Measurements from ENCODE around the gene STK40.
A peak's percentile ranks its signal among the peaks of the same experiment; 100 is the strongest.

Gene STK40

DNA sequence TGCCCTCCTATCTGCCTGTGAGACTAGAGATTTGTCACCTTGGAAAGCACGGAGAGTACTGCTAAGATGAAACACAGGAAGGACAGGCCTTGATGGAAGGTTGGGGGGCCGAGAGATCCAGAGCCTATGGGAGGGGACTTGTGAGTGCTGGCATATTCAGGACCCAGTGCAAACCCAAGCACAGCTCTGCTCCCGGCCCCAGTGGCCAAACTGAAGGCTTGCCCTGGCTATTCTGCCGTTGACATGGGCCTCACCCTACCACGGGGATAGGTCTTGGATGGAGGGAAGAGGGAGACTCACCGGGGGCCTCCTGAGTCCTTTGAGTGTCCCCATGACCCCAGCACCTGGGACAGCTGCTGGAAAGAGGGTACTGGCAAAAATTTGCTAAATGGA lies 57.6 kb downstream of the STK40 start:
- DNase-seq (ENCODE audit: low read depth): no peak
- TF ChIP-seq, protein P1, sequence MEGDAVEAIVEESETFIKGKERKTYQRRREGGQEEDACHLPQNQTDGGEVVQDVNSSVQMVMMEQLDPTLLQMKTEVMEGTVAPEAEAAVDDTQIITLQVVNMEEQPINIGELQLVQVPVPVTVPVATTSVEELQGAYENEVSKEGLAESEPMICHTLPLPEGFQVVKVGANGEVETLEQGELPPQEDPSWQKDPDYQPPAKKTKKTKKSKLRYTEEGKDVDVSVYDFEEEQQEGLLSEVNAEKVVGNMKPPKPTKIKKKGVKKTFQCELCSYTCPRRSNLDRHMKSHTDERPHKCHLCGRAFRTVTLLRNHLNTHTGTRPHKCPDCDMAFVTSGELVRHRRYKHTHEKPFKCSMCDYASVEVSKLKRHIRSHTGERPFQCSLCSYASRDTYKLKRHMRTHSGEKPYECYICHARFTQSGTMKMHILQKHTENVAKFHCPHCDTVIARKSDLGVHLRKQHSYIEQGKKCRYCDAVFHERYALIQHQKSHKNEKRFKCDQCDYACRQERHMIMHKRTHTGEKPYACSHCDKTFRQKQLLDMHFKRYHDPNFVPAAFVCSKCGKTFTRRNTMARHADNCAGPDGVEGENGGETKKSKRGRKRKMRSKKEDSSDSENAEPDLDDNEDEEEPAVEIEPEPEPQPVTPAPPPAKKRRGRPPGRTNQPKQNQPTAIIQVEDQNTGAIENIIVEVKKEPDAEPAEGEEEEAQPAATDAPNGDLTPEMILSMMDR (IDR thresholded peaks at IDR 0.05; ENCODE audit: low read depth, low read length, missing control alignments): no peak
- H3K4me3 ChIP-seq (ENCODE audit: low read depth, low read length): no peak overlapping the region

DNA sequence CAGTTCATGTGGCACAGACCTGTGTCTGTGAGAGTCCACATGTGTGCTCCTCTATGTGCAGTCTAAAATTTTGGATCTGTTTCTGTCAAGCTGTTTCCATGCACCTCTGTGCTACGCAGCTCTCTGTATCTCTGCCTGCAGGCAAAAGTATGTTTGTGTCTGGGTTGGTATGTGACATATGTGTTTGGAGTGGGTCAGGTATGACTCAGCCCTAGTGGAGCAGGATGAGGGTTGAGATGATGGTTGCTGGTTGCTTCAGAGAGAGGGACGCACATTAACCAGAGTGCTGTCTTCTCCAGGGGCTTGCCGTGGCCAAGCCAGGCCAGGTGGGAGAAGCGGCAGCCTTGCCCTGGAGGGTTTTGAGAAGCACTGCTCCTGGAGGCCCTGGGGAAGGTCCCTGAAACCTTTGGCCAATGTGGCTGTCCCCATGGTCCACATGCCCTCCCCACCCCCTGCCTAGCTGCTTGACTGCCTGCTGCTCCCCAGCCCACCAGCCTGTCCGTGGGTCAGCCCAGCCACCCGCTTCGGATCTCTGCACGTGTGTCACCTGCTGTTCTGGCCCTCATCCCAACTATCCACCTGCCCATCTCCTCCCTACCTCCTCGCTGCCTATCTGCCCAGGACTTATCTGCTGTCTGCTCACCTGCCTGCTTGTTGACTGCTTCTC lies 58.2 kb downstream of the STK40 start:
- TF ChIP-seq, protein P1 (IDR thresholded peaks at IDR 0.05; ENCODE audit: low read depth, low read length, missing control alignments): no peak
- H3K4me3 ChIP-seq (ENCODE audit: low read depth, low read length): no peak overlapping the region
- no peak for DNase-seq (ENCODE audit: low read depth)

DNA sequence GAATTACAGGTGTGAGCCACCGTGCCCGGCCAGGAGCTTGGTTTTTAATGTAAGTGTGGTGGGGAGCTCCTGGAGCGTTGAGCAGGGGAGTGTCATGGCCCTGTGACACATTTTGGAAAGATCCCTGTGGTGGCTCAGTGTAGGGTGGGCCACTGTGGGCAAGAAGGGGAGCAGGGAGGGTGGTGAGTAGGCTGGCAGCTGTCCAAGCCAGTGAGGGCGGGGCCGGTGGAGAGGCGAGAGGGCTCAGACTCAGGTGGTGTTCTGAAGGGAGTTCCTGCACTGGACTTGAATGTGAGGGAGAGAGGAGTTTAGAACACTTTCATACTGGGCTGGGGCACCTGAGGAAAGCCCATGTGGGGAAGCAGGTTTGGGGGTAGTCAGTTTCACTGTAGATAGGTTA lies 59.2 kb downstream of the STK40 start:
- H3K4me3 ChIP-seq (ENCODE audit: low read depth, low read length): no peak overlapping the region
- TF ChIP-seq, protein P1 (IDR thresholded peaks at IDR 0.05; ENCODE audit: low read depth, low read length, missing control alignments): no peak
- DNase-seq (ENCODE audit: low read depth): no peak

DNA sequence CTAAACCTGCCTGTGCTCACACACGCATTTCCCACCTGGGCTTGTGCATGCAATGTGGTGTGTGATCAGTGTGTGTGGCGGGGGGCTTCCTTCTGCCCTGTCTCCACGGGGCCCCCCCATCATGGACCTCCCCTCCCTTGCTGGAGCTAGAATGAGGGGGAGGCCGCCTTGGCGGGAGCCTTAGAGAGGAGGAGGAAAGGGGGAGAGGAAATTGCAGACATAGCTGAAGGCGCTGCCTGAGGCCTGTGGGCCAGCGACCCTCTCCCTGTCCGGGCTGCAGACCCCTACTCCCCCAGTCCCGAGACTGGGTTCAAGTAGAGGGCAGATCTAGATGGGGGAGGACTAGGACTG lies 61.4 kb downstream of the STK40 start:
- no peak overlapping the region for H3K4me3 ChIP-seq (ENCODE audit: low read depth, low read length)
- TF ChIP-seq, protein P1 (IDR thresholded peaks at IDR 0.05; ENCODE audit: low read depth, low read length, missing control alignments): no peak
- DNase-seq (ENCODE audit: low read depth): no peak

DNA sequence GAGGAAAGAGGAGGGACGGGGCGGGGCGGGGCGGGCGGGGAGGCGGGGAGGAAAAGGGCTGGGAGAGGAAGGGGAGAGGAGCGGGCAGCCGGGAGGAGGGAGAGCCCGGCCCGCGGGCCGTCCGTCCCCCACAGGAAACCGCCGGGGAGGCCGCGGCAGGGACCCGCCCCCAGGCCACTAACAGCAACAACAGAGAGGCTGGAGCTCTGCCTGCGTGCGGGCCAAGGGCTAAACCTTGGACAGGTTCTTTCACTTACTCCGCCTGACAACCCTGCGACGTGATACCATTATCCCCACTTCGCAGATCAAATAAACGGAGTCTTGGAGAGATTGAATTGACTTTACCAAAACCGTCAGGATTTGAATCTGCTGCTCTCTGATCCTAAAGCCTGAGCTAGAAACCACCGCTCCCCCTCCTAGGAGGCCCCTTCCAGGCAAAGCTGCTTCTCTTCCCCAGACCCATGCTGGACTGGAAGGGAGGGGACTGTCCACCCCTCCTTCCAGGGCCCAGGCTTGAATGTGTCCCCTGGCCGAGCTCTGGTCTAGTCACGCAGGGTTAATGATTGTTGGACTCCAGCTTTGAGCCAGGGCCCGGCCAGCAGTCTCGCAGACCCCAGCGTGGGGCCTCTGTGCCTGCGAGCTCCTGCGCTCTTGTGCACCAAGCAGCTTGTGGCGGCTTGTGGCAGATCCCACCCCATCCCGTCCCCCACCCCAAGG lies 61.9 kb downstream of the STK40 start, which contains the start of gene EVA1B:
TSS of gene EVA1B (minus strand) at position 10 of the 717 bp plus-strand sequence. CDS start 608 bp downstream, outside the sequence.
- H3K4me3 ChIP-seq (ENCODE audit: low read depth, low read length): peak within 1 kb of the TSS; percentile 64
- DNase-seq (ENCODE audit: low read depth): no peak
- TF ChIP-seq, protein P1 (IDR thresholded peaks at IDR 0.05; ENCODE audit: low read depth, low read length, missing control alignments): no peak

DNA sequence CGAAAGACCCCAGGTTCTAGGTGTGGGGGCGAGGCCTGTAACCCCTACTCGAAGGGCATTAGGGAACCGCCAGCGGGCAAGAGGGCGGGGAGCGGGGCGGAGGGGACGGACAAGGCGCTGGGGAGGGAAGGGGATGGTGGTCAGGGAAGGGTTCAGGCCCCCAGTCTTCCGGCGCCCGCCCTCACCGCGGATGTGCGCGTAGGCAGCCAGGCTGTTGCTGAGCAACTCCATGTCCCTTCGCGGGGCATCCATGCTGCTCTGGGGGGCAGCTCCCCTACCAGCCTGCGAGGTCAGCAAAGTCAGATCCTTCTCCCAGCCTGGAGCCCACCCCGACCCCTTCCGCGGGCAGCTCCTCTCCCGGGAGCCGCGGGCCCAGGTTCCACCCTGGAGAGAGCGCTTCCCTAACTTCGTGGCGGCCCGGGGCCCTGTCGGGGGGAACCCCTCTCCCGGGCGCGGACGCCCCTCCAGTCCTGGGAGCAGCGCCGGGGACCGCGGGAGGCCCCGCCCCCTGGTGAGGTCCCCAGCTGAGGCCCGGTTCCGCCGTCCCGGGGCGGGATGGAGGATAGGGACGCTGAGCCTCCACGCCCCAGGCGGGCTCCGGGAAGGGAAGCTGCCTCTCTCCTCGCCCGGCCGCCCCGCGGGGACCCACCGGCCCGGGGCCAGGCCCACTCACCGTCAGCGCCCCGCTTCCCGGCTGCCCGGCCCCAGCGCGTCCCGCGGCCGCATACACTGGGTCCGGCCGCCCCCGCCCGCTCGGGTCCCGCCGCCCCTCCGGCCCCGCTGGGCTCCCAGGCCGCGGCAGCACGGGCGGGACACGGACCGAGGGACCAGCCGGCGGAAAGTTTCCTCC lies 62.7 kb downstream of the STK40 start:
- no peak for DNase-seq (ENCODE audit: low read depth)
- TF ChIP-seq, protein P1 (IDR thresholded peaks at IDR 0.05; ENCODE audit: low read depth, low read length, missing control alignments): no peak
- H3K4me3 ChIP-seq (ENCODE audit: low read depth, low read length): peak overlapping the region; percentile 64

All from GM12864 (cell line).